ENCODE data around the gene OR2B3. TPM values are rescaled to one million over a fixed set of nuclear protein-coding genes. Genes with fewer than 3 reads are reported as not detected.

Gene OR2B3, protein sequence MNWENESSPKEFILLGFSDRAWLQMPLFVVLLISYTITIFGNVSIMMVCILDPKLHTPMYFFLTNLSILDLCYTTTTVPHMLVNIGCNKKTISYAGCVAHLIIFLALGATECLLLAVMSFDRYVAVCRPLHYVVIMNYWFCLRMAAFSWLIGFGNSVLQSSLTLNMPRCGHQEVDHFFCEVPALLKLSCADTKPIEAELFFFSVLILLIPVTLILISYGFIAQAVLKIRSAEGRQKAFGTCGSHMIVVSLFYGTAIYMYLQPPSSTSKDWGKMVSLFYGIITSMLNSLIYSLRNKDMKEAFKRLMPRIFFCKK
- not detected in 2 replicates for total RNA-seq

DNA sequence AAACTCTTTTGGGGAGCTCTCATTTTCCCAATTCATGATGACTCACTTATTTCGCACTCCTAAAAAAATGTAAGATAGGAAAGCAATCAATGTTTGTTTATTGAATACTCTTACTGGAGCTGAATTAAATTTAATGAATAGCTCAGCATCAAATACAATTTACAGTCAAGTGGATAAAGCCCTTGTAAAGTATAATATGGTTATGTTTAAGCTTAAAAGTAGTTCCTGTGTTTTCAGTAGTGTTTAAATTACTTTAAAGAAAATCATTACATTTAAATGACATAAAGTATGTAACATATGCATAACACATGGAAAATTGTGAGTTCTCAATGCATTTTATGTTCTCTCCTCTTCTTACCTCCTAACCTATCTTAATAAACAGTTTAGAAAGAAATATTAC, at the start of gene OR2B3:
Gene OR2B3 (minus strand): TSS at position 101 of the 400 bp plus-strand sequence. CDS start 65 bp downstream, at position 36.

DNA sequence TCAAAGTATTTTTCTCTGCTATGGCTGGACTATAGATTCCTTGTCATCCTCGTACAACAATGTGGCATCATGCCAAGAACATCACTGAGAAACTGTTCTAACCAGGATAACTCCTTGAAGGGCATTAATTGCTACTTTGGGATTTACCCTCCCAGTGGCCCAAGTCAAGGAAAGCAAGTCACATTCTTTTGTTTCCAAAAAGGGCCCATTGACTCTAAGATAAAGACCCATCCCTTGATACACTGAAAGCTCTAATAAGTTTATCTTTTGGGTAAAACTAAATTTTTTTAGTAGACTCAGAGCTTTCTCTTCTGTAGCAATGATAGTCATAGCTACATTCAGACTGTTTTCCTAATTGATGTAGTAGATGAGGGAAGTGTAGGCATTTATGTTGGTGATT, 20.6 kb upstream of the OR2B3 start, which contains the start of gene OR2J3:
Gene OR2J3 (plus strand): TSS at position 301 of the 400 bp plus-strand sequence. CDS start 3,833 bp downstream, outside the sequence.

DNA sequence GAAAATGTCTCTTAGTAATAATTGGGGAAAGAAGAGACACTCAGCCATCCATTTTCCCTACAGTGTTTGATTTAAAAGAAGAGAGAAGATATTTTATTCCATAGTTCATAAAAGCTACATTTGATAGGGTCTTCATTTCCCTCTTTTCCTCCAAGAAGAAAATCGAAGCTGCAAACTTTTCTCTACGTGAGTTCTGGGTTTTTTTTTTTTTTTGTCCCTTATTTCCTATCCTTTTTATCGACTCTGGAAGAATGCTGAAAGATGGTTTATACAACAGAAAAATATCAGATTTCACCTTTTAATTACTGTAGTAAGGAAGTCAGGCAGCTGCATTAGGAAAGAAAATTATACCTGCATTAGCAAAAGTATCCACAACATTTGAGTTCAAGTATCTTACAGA, 12.1 kb upstream of the OR2B3 start, which contains the start of gene OR2J1:
Gene OR2J1 (plus strand): TSS at position 301 of the 400 bp plus-strand sequence. CDS start 1,453 bp downstream, outside the sequence.

DNA sequence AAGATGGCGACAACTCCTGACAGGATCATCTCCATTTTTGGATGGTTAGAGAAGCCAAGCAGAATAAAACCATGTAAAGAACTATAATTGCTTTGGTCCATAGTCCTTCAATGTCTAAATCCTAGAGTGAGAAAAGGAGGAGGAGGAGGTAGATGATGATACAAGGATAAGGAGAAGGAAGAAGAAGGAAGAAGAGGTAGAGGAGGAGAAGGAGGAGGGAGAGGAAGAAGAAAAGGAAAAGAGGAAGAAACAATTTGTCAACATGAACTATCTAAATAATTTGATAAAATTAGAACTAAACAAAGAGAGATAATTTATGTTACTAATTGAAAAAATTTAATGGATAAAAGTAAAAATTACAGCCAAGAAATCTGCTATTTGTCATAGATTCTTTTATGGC, 42.0 kb downstream of the OR2B3 start, which contains the start of gene OR2W1:
Gene OR2W1 (minus strand): TSS at position 101 of the 400 bp plus-strand sequence. CDS start 0 bp downstream, at position 101.

Other genes starting within 250 kb of the OR2B3 start
- 46.5 and 53.0 TPM in 2 replicates for gene TRIM27, start 163.3 kb downstream of the OR2B3 start, total RNA-seq
- 0.67 and 0.74 TPM in 2 replicates for gene ZNF311, start 82.0 kb downstream of the OR2B3 start, total RNA-seq
- not detected in 2 replicates for gene OR2W1, start 42.1 kb downstream of the OR2B3 start, total RNA-seq
- not detected in 2 replicates for gene OR2J1, start 12.2 kb upstream of the OR2B3 start, total RNA-seq
- gene OR2J3, start 20.7 kb upstream of the OR2B3 start, total RNA-seq: not detected in 2 replicates
- not detected in 2 replicates for gene OR2J2, start 83.6 kb upstream of the OR2B3 start, total RNA-seq
- gene OR14J1, start 214.4 kb upstream of the OR2B3 start, total RNA-seq: not detected in 2 replicates